K562 (cell line): ENCODE results near the gene LRRC4B. TPM values are rescaled to one million over a fixed set of nuclear protein-coding genes. Genes with fewer than 3 reads are reported as not detected.
A peak's percentile ranks its signal among the peaks of the same experiment; 100 is the strongest.
"Not testable (repeated sequence)": the region's sequence is repeated elsewhere in the genome, so short reads cannot be mapped to it uniquely, and the experiment has no call there.

Experiments used
- ATAC-seq: fragments of 200-7000 bp; cut with Tn5 transposase; 3 replicates; pipeline ENCODE4 v1.9.1; 2020; ENCODE audit warnings: moderate library complexity
- BruUV-seq: library from RNA; stranded (reverse); fragments of 400-500 nt; replicated peaks from 2 replicates; lab custom pipeline; 2021; lab: Mats Ljungman, UMichigan
- CTCF ChIA-PET: fragments of 300-600 bp; formaldehyde crosslinking; extraction: SDS; loops from one replicate; lab custom pipeline; 2021; ENCODE audit warnings: low intra/inter-chr PET ratio; lab: Yijun Ruan, JAX
- POLR2A ChIA-PET: fragments of 300-600, 350-650 bp; sonication (Branson Sonifier 250); formaldehyde crosslinking; extraction: SDS; loops from one replicate; lab custom pipeline; 2021; ENCODE audit warnings: antibody characterized with exemption, inconsistent platforms; lab: Yijun Ruan, JAX
- DNase-seq, 4 experiments: peaks; one replicate each; pipeline versions ENCODE4 v3.0.0 to v3.0.0-alpha.2; 2011 to 2018; ENCODE audit warnings: low spot score in 3 of 4, mixed read lengths in 3 of 4; ENCODE audit errors: extremely low read depth in 1 of 4
- FAIRE-seq: peaks from 2 replicates; lab custom pipeline; 2011; peaks lifted over from hg19 to GRCh38; lab: Jason Lieb, UNC
- H2AFZ ChIP-seq: 2 replicates; pipeline ENCODE4 v1.6.0; 2011; ENCODE audit warnings: low read depth, low read length, control low read depth, inconsistent platforms
- H3K27ac ChIP-seq: fragments of 200-600 bp; 3 replicates; pipeline ENCODE4 v1.8.0; 2011; ENCODE audit warnings: low read depth, mild to moderate bottlenecking, control low read depth, inconsistent platforms, low read length, moderate library complexity, mixed read lengths; ENCODE audit errors: extremely low read depth
- H3K27me3 ChIP-seq, 2 experiments: fragments of 300-600 bp in 1 of 2; 2 replicates in 1 of 2; 3 replicates in 1 of 2; pipeline versions ENCODE4 v1.6.0 to v1.8.0; 2011; ENCODE audit warnings: inconsistent platforms in 2 of 2, low read length in 2 of 2, mild to moderate bottlenecking in 1 of 2, mixed read lengths in 1 of 2, moderate library complexity in 1 of 2; ENCODE audit not compliant: control insufficient read depth in 2 of 2, insufficient read depth in 2 of 2
- H3K36me3 ChIP-seq: fragments of 300-600 bp; 3 replicates; pipeline ENCODE4 v1.8.0; 2011; ENCODE audit warnings: mild to moderate bottlenecking, low read length, inconsistent platforms; ENCODE audit not compliant: control insufficient read depth, insufficient read depth
- H3K4me1 ChIP-seq, 2 experiments: fragments of 200-600 bp in 1 of 2; replicated peaks in 1 of 2; 2 replicates in 1 of 2; 3 replicates in 1 of 2; pipeline versions ENCODE4 v1.5.1 to v1.8.0; 2011; ENCODE audit warnings: inconsistent platforms in 2 of 2, low read length in 2 of 2, mild to moderate bottlenecking in 1 of 2, mixed read lengths in 1 of 2, moderate library complexity in 1 of 2; ENCODE audit not compliant: control insufficient read depth in 2 of 2, insufficient read depth in 2 of 2
- H3K4me2 ChIP-seq: 2 replicates; pipeline ENCODE4 v1.6.1; 2011; ENCODE audit warnings: low read length, control low read depth, inconsistent platforms, mixed read lengths; ENCODE audit not compliant: insufficient read depth
- H3K4me3 ChIP-seq: fragments of 200-600 bp; sonication (generic), shearing (Covaris generic); 2 replicates; pipeline ENCODE4 v1.5.1; 2016; ENCODE audit warnings: control low read depth, inconsistent platforms
- H3K79me2 ChIP-seq: fragments of 200-600 bp; 3 replicates; pipeline ENCODE4 v1.8.0; 2011; ENCODE audit warnings: low read length, inconsistent platforms; ENCODE audit not compliant: control insufficient read depth, insufficient read depth
- H3K9ac ChIP-seq, 2 experiments: 2 replicates each; pipeline versions ENCODE4 v1.6.0 to v1.6.1; 2011; ENCODE audit warnings: low read depth in 2 of 2, low read length in 2 of 2, control low read depth in 1 of 2, inconsistent platforms in 1 of 2, mild to moderate bottlenecking in 1 of 2, mixed read lengths in 1 of 2; ENCODE audit not compliant: insufficient read depth in 1 of 2
- H3K9me1 ChIP-seq: one replicate; pipeline ENCODE4 v1.6.0; 2011; ENCODE audit warnings: inconsistent platforms, mild to moderate bottlenecking, low read length, moderate library complexity; ENCODE audit not compliant: control insufficient read depth, insufficient read depth
- H3K9me3 ChIP-seq: replicated peaks from 2 replicates; pipeline ENCODE4 v1.5.1; 2011; ENCODE audit warnings: low read depth, low read length, inconsistent platforms; ENCODE audit not compliant: control insufficient read depth, insufficient read depth
- H4K20me1 ChIP-seq: replicated peaks from 2 replicates; pipeline ENCODE4 v1.6.1; 2011; ENCODE audit warnings: low read length, inconsistent platforms, mixed read lengths; ENCODE audit not compliant: control insufficient read depth, insufficient read depth
- CC2D1A ChIP-seq: fragments of 450-650 bp; IDR thresholded peaks from 2 replicates; pipeline ENCODE4 v1.6.1; 2017; ENCODE audit warnings: mild to moderate bottlenecking
- KDM2B ChIP-seq: fragments of 250-450 bp; sonication (Bioruptor Pico); IDR thresholded peaks from 2 replicates; pipeline ENCODE4 v1.8.0; 2021; ENCODE audit warnings: mild to moderate bottlenecking, moderate library complexity
- NRF1 ChIP-seq, 2 experiments: fragments of 450-650 bp; IDR thresholded peaks in 1 of 2; conservative IDR thresholded peaks in 1 of 2; 2 replicates each; pipeline ENCODE4 v1.6.1; 2014; ENCODE audit warnings: mild to moderate bottlenecking in 2 of 2
- REST ChIP-seq, 2 experiments: fragments of 450-650 bp; formaldehyde crosslinking in 1 of 2; IDR thresholded peaks; 2 replicates each; pipeline versions ENCODE4 v1.4.0 to v1.6.1; 2014 to 2020; ENCODE audit warnings: mild to moderate bottlenecking in 2 of 2, borderline replicate concordance in 1 of 2, low read depth in 1 of 2
- WGBS: fragments of 100-300 bp; shearing (Covaris generic); methylation state at CpG from one replicate; pipeline ENCODE4 v1.1.6; 2016; ENCODE audit warnings: low coverage, mixed read lengths; ENCODE audit not compliant: insufficient coverage; ENCODE audit errors: missing lambda C conversion rate; 5-methylcytosine and 5-hydroxymethylcytosine counted together
- in situ Hi-C: fragments of 300-500 bp; cut with MboI; formaldehyde crosslinking; loops from 4 replicates; pipeline ENCODE4 v1.15.0; 2018; ENCODE audit warnings: inconsistent platforms, mixed read lengths
- intact Hi-C: fragments of 100-400 bp; cut with micrococcal nuclease; formaldehyde crosslinking; loops from 2 replicates; pipeline ENCODE4 v1.14.2; 2022
- polyA plus RNA-seq, 8 experiments: library from polyadenylated mRNA; depleted of rRNA in 4 of 8; stranded (reverse) in 5 of 8; unstranded in 3 of 8; fragments of >200 nt; fragmentation: Nextera tagmentation in 2 of 8; fragmentation: Illumina TruSeq in 1 of 8; extraction: Ambion mirVana in 2 of 8; extraction: Trizol in 1 of 8; gene quantifications; 2 replicates each; pipeline versions ENCODE4 v1.2.1 to v1.2.3, GENCODE V29; 2011 to 2014; ENCODE audit warnings: inconsistent platforms in 1 of 8, missing spikeins in 1 of 8
- total RNA-seq, 7 experiments: library from RNA; depleted of rRNA in 6 of 7; stranded (reverse); fragments of >200 nt in 6 of 7; fragmentation: Illumina TruSeq in 2 of 7; extraction: Trizol in 2 of 7; gene quantifications; 2 replicates each; pipeline versions ENCODE4 v1.2.1 to v1.2.3, GENCODE V29; 2011 to 2021; ENCODE audit warnings: low replicate concordance in 1 of 7

Gene LRRC4B
- total and polyA plus RNA-seq, 9 of the 15 experiments (the other 6 are each of a cell fraction or from before 2014, with no cell fraction given): 0.18 to 9.6 (median 2.9) TPM; not detected in 2

DNA sequence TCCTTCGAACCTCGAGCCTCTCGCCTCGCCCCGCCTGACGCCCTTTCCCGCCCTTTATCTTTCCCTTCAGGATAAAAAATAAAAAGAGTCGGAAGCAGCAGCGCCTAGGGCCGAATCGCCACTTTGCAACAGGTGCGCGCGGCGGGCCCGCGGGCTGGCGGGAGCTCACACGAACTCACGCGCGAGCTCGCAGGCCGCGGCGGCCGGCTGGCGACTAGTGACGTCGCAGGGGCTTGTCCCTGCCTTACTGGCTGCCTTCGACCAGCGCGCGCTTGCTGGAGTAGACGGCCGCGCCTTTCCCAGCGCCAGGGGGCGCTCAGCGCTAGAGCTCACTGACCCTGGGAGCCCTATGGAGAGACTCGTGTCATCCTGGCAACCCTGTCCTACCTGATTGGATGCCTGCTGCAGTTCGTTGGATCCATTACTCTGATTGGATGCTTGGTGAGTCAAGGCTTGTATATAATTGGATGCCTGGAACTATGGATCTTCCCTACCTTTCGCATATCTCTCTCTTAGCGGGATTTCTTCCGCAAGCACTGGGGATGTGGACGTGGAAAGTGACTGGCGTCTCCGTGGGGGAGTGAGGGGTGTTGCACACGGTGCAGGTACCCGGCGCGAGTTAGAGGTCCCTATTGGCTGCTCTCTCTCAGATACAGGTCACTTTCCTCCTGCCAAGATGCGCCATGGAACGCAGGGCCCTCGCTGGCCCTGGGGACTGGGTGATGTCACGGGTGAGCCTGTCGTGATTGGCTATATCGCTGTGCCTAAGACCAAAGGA, 38.0 kb upstream of the LRRC4B start:
- H3K9ac ChIP-seq: peak overlapping the region; percentile 51 to 81; a peak in 3 of 4 replicates
- H4K20me1 ChIP-seq; H3K9me1 ChIP-seq; H3K36me3 ChIP-seq; H3K79me2 ChIP-seq; H3K27me3 ChIP-seq; BruUV-seq; H3K27ac ChIP-seq; H3K9me3 ChIP-seq; TF ChIP-seq REST (CRISPR knock-in tag; IDR thresholded peaks at IDR 0.05; ENCODE audit: low read depth): not testable (repeated sequence)
- FAIRE-seq (peak; percentile 60), ATAC-seq (peak; percentile 76), DNase-seq (peak in 2 of 4 experiments; percentile 44 to 62)
- CTCF ChIA-PET: interaction anchor here (0.6 kb wide), 1 partner anchor 53 kb away, joined by 3 read pairs; no protein-coding TSS in a partner anchor
- H3K4me2 ChIP-seq: peak overlapping the region; percentile 16; the same call in 1 of the 2 replicates
- peak overlapping the region; percentile 53; the same call in 1 of the 2 replicates for H2AFZ ChIP-seq
- in situ Hi-C loops: loop anchor here (5.0 kb wide), 1 partner anchor 181 kb away; no protein-coding TSS in a partner anchor
- POLR2A ChIA-PET: interaction anchor here (0.6 kb wide), 1 partner anchor 13 kb away, joined by 3 read pairs; no protein-coding TSS in a partner anchor
- WGBS: 71% methylated on average over 17 of the region's 58 CpGs
- intact Hi-C loops: loop anchor here (5.0 kb wide), 2 partner anchors 101 to 176 kb away; no protein-coding TSS in a partner anchor
- 0 out of 2 replicates have a peak overlapping the region, but pooled peaks have one; percentile 6 for H3K4me3 ChIP-seq
- H3K4me1 ChIP-seq: peaks cover 21 to 39% of the 10 kb centered on the region in 2 experiments
- TF ChIP-seq REST (IDR thresholded peaks at IDR 0.05; ENCODE audit: borderline replicate concordance) (peak; percentile 34; the same call in 1 of the 2 replicates), NRF1 (conservative IDR thresholded peaks at IDR 0.05 in 1 of 2, IDR thresholded peaks at IDR 0.05 in 1 of 2) (peak; percentile 51 to 67), CC2D1A (0 out of 2 replicates have a peak, but pooled peaks have one; percentile 47), KDM2B (peak; percentile 92)
